WTC11 (cell line): ENCODE results near the gene TTC33. TPM values are rescaled to one million over a fixed set of nuclear protein-coding genes. Genes with fewer than 3 reads are reported as not detected.

Experiments
- ATAC-seq: fragments of 200-7000 bp; cut with Tn5 transposase; 2 replicates; pipeline ENCODE4 v1.10.0; 2021; ENCODE audit warnings: mild to moderate bottlenecking, moderate library complexity
- CTCF ChIA-PET: fragments of 300-600 bp; sonication (Branson Sonifier 250); formaldehyde crosslinking; loops from one replicate; lab custom pipeline; 2021; ENCODE audit warnings: antibody characterized with exemption; lab: Charles Lee
- POLR2A ChIA-PET: fragments of 350-600 bp; sonication (Branson Sonifier 250); formaldehyde crosslinking; loops from one replicate; lab custom pipeline; 2021; ENCODE audit warnings: antibody characterized with exemption; lab: Charles Lee
- DNase-seq: peaks from one replicate; pipeline ENCODE4 v3.0.0; 2021; ENCODE audit warnings: low spot score
- H3K27ac Mint-ChIP-seq: 2 replicates; pipeline ENCODE4 v1.8.0; 2021; ENCODE audit warnings: mixed read lengths
- H3K27me3 Mint-ChIP-seq: 2 replicates; pipeline ENCODE4 v1.8.0; 2021; ENCODE audit warnings: low read depth, mild to moderate bottlenecking, moderate library complexity, mixed read lengths
- H3K36me3 Mint-ChIP-seq: 2 replicates; pipeline ENCODE4 v1.8.0; 2021; ENCODE audit warnings: mixed read lengths
- H3K4me1 Mint-ChIP-seq: 2 replicates; pipeline ENCODE4 v1.8.0; 2022; ENCODE audit warnings: mixed read lengths
- H3K4me3 Mint-ChIP-seq: 2 replicates; pipeline ENCODE4 v1.8.0; 2021; ENCODE audit warnings: mild to moderate bottlenecking, moderate library complexity, mixed read lengths
- H3K9me3 Mint-ChIP-seq: 2 replicates; pipeline ENCODE4 v1.8.0; 2021; ENCODE audit warnings: mixed read lengths
- EMX1 ChIP-seq: fragments of 250-450 bp; sonication (Bioruptor Pico); IDR thresholded peaks from 2 replicates; pipeline ENCODE4 v1.8.0; 2021; ENCODE audit warnings: mild to moderate bottlenecking
- FOXP1 ChIP-seq: sonication (generic); formaldehyde crosslinking; IDR thresholded peaks from 2 replicates; pipeline ENCODE4 v1.8.0; 2022; ENCODE audit warnings: missing genetic modification reagents, mild to moderate bottlenecking, moderate library complexity, borderline replicate concordance
- GTF2I ChIP-seq: fragments of 250-450 bp; sonication (Bioruptor Pico); conservative IDR thresholded peaks from 2 replicates; pipeline ENCODE4 v1.4.0; 2021; ENCODE audit warnings: mild to moderate bottlenecking
- KAT7 ChIP-seq: sonication (generic); formaldehyde crosslinking; IDR thresholded peaks from 2 replicates; pipeline ENCODE4 v1.8.1; 2023; ENCODE audit warnings: missing genetic modification reagents, mild to moderate bottlenecking, borderline replicate concordance
- NFATC4 ChIP-seq: fragments of 250-450 bp; sonication (Bioruptor Pico); IDR thresholded peaks from 2 replicates; pipeline ENCODE4 v1.9.0; 2021; ENCODE audit warnings: mild to moderate bottlenecking
- NR3C1 ChIP-seq: sonication (generic); formaldehyde crosslinking; conservative IDR thresholded peaks from 2 replicates; pipeline ENCODE4 v1.8.1; 2023; ENCODE audit warnings: low read depth, mild to moderate bottlenecking, missing genetic modification reagents
- ZNF219 ChIP-seq: sonication (generic); formaldehyde crosslinking; IDR thresholded peaks from 2 replicates; pipeline ENCODE4 v1.8.0; 2023; ENCODE audit warnings: missing genetic modification reagents, mild to moderate bottlenecking, borderline replicate concordance
- ZNF416 ChIP-seq: fragments of 250-450 bp; sonication (Bioruptor Pico); IDR thresholded peaks from 2 replicates; pipeline ENCODE4 v1.9.0; 2021; ENCODE audit warnings: mild to moderate bottlenecking, inconsistent platforms
- total RNA-seq: library from RNA; stranded (reverse); gene quantifications from 3 replicates; pipeline ENCODE4 v1.2.3, GENCODE V29; 2021
- TF ChIP-seq, protein P1 (sequence below): sonication (generic); formaldehyde crosslinking; IDR thresholded peaks from 2 replicates; pipeline ENCODE4 v1.8.1; 2022; ENCODE audit warnings: low read depth, mild to moderate bottlenecking, moderate library complexity, missing genetic modification reagents, borderline replicate concordance
- TF ChIP-seq, protein P2 (sequence below): sonication (generic); formaldehyde crosslinking; IDR thresholded peaks from 2 replicates; pipeline ENCODE4 v1.8.1; 2023; ENCODE audit warnings: mild to moderate bottlenecking, missing genetic modification reagents
- TF ChIP-seq, protein P3 (sequence below): sonication (generic); formaldehyde crosslinking; IDR thresholded peaks from 2 replicates; pipeline ENCODE4 v1.8.0; 2023; ENCODE audit warnings: missing genetic modification reagents
- TF ChIP-seq, protein P4 (sequence below): sonication (generic); formaldehyde crosslinking; IDR thresholded peaks from 2 replicates; pipeline ENCODE4 v1.8.1; 2022; ENCODE audit warnings: missing genetic modification reagents, borderline replicate concordance
- TF ChIP-seq, protein P5 (sequence below): sonication (generic); formaldehyde crosslinking; IDR thresholded peaks from 2 replicates; pipeline ENCODE4 v1.8.0; 2023; ENCODE audit warnings: missing genetic modification reagents, mild to moderate bottlenecking, borderline replicate concordance

Gene TTC33
- total RNA-seq, 1 experiment from 2014 or later = 9.2 TPM

DNA sequence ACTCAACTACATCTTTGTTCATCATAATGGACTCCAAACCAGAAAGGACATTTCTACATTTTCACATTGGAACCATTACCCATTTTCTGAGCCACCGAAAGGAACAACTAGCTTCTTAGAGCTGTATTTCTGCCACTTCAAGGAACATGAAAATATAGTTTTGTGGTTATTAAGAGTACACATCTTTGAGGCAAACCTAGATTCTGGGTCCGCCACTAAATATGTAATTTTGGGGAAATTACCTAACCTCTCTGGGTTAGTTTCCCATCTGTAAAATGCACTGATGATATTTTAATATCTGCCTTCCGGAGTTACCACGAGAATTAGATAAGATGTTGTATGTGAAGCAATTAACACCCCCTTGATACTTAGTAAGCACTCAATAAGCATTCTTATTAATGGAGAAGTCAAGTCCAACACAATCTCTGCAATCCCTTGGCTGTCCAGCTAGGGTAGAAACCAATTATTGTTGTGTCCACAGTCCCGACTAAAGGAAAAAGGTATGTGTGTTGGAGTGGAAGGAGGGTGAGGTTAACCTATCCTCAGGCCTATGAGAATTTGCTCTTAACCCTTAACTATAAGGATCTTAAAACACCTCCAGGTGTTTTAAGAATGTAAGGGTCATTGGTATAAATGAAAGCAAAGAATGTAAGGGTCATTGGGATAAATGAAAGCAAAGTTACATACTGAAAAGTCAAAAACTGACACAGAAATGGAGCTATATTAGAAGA, 170.1 kb downstream of the TTC33 start:
- H3K27ac Mint-ChIP-seq = no peak overlapping the region
- 0 out of 2 replicates have a peak, but pooled peaks cover 5% of the 10 kb centered on the region for H3K9me3 Mint-ChIP-seq
- ChIA-PET CTCF (no interaction called here), POLR2A (no interaction called here)
- ATAC-seq (no peak), DNase-seq (no peak)
- H3K4me1 Mint-ChIP-seq = no peaks in the 10 kb centered on the region
- no peak for TF ChIP-seq FOXP1 (CRISPR knock-in tag)
- TF ChIP-seq, protein P1, sequence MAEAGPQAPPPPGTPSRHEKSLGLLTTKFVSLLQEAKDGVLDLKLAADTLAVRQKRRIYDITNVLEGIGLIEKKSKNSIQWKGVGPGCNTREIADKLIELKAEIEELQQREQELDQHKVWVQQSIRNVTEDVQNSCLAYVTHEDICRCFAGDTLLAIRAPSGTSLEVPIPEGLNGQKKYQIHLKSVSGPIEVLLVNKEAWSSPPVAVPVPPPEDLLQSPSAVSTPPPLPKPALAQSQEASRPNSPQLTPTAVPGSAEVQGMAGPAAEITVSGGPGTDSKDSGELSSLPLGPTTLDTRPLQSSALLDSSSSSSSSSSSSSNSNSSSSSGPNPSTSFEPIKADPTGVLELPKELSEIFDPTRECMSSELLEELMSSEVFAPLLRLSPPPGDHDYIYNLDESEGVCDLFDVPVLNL = no peak
- no peak for TF ChIP-seq NR3C1 (CRISPR knock-in tag)
- no peak for TF ChIP-seq NFATC4
- TF ChIP-seq ZNF416 (CRISPR knock-in tag) = no peak
- TF ChIP-seq, protein P2, sequence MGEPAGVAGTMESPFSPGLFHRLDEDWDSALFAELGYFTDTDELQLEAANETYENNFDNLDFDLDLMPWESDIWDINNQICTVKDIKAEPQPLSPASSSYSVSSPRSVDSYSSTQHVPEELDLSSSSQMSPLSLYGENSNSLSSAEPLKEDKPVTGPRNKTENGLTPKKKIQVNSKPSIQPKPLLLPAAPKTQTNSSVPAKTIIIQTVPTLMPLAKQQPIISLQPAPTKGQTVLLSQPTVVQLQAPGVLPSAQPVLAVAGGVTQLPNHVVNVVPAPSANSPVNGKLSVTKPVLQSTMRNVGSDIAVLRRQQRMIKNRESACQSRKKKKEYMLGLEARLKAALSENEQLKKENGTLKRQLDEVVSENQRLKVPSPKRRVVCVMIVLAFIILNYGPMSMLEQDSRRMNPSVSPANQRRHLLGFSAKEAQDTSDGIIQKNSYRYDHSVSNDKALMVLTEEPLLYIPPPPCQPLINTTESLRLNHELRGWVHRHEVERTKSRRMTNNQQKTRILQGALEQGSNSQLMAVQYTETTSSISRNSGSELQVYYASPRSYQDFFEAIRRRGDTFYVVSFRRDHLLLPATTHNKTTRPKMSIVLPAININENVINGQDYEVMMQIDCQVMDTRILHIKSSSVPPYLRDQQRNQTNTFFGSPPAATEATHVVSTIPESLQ (CRISPR knock-in tag) = no peak
- no peak for TF ChIP-seq GTF2I (CRISPR knock-in tag)
- no peak for TF ChIP-seq KAT7 (CRISPR knock-in tag)
- no peak for TF ChIP-seq ZNF219 (CRISPR knock-in tag)
- TF ChIP-seq, protein P3, sequence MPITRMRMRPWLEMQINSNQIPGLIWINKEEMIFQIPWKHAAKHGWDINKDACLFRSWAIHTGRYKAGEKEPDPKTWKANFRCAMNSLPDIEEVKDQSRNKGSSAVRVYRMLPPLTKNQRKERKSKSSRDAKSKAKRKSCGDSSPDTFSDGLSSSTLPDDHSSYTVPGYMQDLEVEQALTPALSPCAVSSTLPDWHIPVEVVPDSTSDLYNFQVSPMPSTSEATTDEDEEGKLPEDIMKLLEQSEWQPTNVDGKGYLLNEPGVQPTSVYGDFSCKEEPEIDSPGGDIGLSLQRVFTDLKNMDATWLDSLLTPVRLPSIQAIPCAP (CRISPR knock-in tag) = no peak
- TF ChIP-seq EMX1 (CRISPR knock-in tag) = no peak
- TF ChIP-seq, protein P4, sequence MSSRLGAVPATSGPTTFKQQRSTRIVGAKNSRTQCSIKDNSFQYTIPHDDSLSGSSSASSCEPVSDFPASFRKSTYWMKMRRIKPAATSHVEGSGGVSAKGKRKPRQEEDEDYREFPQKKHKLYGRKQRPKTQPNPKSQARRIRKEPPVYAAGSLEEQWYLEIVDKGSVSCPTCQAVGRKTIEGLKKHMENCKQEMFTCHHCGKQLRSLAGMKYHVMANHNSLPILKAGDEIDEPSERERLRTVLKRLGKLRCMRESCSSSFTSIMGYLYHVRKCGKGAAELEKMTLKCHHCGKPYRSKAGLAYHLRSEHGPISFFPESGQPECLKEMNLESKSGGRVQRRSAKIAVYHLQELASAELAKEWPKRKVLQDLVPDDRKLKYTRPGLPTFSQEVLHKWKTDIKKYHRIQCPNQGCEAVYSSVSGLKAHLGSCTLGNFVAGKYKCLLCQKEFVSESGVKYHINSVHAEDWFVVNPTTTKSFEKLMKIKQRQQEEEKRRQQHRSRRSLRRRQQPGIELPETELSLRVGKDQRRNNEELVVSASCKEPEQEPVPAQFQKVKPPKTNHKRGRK (CRISPR knock-in tag) = no peak
- TF ChIP-seq, all 79 proteins: peak for 0
- Mint-ChIP-seq H3K4me3 (no peak overlapping the region), H3K36me3 (no peaks in the 10 kb centered on the region), H3K27me3 (no peaks in the 10 kb centered on the region)

DNA sequence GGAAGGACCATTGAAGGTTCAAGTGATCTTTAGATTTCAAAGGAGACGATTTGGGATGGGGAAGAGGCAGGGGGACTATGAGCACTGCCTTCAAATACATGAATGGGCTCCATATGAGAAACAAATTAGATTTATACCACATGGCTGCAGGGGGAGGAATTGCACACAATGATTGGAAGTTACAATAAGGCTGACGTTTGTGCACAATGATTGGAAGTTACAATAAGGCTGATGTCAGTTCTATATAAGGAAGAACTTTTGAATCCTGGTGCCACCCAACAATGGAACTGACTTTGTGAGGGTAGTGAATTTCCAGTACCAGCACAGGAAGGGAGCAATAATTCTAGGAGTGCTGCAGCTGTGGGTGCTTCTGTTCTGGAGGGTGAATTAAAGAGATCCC, 171.7 kb downstream of the TTC33 start:
- no peak for DNase-seq
- CTCF ChIA-PET = no interaction called here
- Mint-ChIP-seq H3K4me3 (no peak overlapping the region), H3K9me3 (no peaks in the 10 kb centered on the region), H3K27me3 (no peaks in the 10 kb centered on the region), H3K36me3 (no peaks in the 10 kb centered on the region), H3K27ac (no peak overlapping the region), H3K4me1 (no peaks in the 10 kb centered on the region)
- TF ChIP-seq, protein P5, sequence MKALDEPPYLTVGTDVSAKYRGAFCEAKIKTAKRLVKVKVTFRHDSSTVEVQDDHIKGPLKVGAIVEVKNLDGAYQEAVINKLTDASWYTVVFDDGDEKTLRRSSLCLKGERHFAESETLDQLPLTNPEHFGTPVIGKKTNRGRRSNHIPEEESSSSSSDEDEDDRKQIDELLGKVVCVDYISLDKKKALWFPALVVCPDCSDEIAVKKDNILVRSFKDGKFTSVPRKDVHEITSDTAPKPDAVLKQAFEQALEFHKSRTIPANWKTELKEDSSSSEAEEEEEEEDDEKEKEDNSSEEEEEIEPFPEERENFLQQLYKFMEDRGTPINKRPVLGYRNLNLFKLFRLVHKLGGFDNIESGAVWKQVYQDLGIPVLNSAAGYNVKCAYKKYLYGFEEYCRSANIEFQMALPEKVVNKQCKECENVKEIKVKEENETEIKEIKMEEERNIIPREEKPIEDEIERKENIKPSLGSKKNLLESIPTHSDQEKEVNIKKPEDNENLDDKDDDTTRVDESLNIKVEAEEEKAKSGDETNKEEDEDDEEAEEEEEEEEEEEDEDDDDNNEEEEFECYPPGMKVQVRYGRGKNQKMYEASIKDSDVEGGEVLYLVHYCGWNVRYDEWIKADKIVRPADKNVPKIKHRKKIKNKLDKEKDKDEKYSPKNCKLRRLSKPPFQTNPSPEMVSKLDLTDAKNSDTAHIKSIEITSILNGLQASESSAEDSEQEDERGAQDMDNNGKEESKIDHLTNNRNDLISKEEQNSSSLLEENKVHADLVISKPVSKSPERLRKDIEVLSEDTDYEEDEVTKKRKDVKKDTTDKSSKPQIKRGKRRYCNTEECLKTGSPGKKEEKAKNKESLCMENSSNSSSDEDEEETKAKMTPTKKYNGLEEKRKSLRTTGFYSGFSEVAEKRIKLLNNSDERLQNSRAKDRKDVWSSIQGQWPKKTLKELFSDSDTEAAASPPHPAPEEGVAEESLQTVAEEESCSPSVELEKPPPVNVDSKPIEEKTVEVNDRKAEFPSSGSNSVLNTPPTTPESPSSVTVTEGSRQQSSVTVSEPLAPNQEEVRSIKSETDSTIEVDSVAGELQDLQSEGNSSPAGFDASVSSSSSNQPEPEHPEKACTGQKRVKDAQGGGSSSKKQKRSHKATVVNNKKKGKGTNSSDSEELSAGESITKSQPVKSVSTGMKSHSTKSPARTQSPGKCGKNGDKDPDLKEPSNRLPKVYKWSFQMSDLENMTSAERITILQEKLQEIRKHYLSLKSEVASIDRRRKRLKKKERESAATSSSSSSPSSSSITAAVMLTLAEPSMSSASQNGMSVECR (CRISPR knock-in tag) = no peak
- ATAC-seq = no peak
- POLR2A ChIA-PET = no interaction called here
